ENCODE measurements around the gene KIF15.
"Not testable (repeated sequence)": the region's sequence is repeated elsewhere in the genome, so short reads cannot be mapped to it uniquely, and the experiment has no call there.

KIF15 gene, protein sequence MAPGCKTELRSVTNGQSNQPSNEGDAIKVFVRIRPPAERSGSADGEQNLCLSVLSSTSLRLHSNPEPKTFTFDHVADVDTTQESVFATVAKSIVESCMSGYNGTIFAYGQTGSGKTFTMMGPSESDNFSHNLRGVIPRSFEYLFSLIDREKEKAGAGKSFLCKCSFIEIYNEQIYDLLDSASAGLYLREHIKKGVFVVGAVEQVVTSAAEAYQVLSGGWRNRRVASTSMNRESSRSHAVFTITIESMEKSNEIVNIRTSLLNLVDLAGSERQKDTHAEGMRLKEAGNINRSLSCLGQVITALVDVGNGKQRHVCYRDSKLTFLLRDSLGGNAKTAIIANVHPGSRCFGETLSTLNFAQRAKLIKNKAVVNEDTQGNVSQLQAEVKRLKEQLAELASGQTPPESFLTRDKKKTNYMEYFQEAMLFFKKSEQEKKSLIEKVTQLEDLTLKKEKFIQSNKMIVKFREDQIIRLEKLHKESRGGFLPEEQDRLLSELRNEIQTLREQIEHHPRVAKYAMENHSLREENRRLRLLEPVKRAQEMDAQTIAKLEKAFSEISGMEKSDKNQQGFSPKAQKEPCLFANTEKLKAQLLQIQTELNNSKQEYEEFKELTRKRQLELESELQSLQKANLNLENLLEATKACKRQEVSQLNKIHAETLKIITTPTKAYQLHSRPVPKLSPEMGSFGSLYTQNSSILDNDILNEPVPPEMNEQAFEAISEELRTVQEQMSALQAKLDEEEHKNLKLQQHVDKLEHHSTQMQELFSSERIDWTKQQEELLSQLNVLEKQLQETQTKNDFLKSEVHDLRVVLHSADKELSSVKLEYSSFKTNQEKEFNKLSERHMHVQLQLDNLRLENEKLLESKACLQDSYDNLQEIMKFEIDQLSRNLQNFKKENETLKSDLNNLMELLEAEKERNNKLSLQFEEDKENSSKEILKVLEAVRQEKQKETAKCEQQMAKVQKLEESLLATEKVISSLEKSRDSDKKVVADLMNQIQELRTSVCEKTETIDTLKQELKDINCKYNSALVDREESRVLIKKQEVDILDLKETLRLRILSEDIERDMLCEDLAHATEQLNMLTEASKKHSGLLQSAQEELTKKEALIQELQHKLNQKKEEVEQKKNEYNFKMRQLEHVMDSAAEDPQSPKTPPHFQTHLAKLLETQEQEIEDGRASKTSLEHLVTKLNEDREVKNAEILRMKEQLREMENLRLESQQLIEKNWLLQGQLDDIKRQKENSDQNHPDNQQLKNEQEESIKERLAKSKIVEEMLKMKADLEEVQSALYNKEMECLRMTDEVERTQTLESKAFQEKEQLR (N-terminal part only)

DNA sequence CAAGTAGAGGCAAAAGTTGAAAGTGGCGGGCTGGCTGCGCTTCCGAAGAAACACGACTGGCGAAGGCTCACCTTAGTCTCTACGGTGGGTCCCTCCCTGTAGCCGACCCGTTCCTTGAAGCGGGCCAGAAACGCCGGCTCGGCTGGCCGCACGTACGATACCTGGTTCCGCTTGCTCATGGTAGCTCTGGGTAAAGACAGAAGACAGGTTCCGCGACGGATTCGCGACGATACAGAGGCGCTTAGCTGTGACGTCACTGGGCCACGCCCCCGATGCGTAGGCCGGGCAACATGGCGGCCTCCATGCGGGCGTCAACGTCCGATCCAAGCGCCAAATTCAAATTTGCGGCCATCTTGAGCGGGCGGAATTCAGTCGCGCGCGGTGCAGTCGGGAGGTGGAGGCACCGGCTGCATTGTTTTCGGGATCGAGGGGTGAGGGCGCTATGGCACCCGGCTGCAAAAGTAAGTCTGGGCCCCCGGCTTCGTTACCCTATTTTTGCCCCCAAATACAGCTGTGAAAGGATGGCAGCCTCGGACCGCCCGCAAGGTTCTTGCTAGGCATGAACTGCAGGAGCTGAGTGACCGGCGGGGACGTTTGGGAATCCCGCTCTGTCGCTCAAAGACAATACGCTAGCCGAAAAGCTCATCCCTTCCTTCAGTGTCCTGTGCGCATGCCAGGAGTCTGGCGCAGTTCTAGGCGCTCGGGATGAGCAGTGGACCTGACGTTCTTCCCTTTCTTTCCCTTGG is at the start of gene KIF15, which contains the start of gene KIAA1143:
KIF15 (plus strand) TSS at position 371 of the 746 bp plus-strand sequence; CDS start at position 443, 72 bp downstream.
KIAA1143 (minus strand) TSS at position 196 of the 746 bp plus-strand sequence; CDS start at position 179, 17 bp downstream.
- peak; percentile 76 for DNase-seq

- DNase-seq, result no peak
These were observed 49.0 kb upstream of the KIF15 start, which contains the start of gene ZNF502 for GRCh38 chr3:44712455-44713075. TSS of gene ZNF502 (plus strand) at chr3:44712660. CDS start at chr3:44720262, 7,602 bp downstream.

GRCh38 chr3:44721231-44722102 is 40.1 kb upstream of the KIF15 start:
- no peak for DNase-seq

DNA sequence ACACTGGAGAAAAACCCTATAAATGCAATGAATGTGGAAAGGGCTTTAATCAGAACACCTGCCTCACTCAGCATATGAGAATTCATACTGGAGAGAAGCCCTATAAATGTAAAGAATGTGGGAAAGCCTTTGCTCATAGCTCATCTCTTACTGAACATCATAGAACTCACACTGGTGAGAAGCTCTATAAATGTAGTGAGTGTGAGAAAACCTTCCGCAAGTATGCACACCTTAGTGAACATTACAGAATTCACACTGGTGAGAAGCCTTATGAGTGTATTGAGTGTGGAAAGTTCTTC is 39.5 kb upstream of the KIF15 start:
- DNase-seq, result no peak

- peak; percentile 39 for DNase-seq
These were observed 32.1 kb upstream of the KIF15 start, which contains the start of gene ZNF501 for GRCh38 chr3:44729384-44729910. TSS of gene ZNF501 (plus strand) at chr3:44729635. CDS start at chr3:44734422, 4,787 bp downstream.

DNA sequence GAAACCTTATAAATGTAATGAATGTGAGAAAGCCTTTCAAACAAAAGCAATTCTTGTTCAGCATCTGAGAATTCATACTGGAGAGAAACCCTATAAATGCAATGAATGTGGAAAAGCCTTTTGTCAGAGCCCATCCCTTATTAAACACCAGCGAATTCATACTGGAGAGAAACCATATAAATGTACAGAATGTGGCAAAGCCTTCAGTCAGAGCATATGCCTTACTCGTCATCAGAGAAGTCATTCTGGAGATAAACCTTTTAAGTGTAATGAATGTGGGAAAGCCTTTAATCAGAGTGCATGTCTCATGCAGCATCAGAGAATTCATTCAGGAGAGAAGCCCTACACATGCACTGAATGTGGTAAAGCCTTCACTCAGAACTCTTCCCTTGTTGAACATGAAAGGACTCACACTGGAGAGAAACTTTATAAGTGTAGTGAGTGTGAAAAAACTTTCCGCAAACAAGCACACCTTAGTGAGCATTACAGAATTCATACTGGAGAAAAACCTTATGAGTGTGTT is 26.9 kb upstream of the KIF15 start:
- no peak for DNase-seq

DNA sequence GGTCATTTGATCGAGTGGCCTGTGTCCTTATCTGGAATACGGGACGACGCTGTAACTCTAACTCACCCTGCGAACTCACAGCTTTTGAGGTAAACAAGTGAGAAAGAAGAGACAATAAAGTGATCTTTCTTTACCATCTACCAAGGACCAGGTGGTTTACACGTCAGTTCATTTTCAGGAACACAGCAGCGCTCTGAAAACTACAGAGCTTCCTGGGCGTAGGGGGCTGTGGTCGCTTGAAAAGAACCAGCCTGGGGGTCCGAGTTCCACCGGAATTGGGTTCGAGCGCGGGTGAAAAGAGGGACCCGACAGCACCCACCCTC is 532 bp upstream of the KIF15 start:
- no peak for DNase-seq

DNA sequence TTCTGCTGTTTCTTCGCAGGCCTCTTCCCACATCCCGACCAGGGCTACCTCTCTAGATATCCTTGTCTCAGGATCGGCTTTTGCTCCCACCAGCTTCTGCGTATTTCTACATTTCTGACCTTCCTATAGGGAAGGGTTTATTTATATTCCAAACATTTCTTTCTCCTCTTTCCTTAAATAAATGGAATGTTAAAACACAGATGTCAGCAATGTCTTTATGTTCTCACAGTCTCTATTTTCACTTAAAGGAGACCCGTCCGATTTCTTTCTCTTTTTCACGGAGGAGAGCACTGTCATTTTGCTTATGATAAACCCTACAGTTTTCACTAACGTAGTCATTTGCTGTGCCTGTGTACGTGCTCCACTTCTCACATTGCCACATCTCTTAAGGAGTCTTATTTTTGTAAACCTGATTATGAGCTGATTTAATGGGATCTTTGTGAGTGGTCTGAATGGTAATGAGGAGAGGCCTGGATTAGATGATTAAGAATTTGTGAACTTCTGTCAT is 630 bp downstream of the KIF15 start:
- no peak for DNase-seq

DNA sequence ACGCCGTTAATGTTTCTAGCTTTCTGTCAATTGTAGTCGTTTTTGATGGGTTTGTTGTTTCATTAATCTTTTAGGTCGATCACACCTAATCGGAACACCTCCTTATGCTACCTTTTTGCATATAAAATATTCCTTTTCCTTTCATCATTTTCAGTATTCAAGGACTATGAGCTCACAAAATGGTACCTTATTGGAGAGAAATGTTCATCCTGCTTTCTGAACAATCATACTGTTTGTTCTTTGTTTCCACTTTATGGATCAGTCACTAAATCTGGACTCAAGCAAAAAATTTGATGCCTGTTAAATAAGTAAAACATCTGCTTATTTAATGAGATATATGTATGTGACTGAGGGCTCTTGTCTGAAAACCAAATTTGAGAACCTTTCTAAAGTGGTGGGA is 1.1 kb downstream of the KIF15 start:
- no peak for DNase-seq

DNA sequence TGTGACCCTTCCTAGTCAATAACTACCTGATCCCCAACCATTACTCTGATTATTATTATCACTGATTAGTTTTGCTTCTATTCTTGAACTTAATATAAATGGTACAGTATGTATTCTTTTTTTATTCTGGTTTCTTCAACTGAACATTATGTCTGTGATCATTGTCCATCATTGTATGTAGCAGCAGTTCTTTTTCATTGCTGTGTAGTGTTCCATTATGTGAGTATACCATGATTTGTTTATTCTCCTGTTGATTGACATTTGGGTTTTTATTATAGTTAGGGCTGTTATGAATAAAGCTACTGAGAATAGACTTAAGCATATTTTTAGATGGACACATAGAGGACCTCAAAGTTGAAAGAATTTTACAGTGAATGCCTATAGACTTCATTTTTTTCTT is 2.7 kb downstream of the KIF15 start:
- DNase-seq, result no peak

GRCh38 chr3:44771424-44772098 is 10.0 kb downstream of the KIF15 start:
- DNase-seq, result no peak

DNA sequence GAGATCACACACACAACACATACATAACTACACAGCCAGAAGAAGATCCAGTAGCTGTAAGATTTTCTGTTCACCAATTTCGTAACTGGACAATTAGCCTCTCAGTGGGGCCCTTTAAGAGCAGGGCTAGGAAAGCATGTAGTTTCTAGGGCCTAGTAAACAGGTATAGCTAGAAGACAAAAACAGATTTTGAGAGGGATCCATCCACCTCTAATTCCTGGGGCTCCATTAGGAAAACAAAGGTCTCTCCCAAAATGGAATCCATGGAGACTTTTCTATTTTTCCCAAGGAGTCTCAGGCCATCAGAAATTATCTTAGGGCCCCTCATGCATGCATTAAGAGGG is 10.5 kb downstream of the KIF15 start:
- no peak for DNase-seq

DNA sequence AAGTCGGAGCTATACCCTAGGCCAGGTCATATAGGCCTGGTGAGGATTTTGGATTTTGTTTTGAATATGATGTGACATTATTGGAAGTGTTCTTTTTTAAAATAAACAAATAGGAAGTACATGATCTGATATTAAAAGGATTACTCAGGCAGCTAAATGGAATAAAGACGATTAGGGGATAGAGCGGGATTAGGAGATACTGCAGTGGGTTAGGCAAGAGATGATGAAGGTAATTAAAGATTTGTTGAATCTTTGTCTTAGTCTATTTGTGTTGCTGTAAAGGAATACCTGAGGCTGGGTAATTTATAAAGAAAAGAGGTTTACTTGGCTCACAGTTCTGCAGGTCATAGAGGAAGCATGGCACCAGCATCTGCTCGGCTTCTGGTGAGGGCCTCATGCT is 21.3 kb downstream of the KIF15 start:
- DNase-seq, result no peak

- DNase-seq, result no peak
These were observed 33.6 kb downstream of the KIF15 start for GRCh38 chr3:44795197-44795596.

DNA sequence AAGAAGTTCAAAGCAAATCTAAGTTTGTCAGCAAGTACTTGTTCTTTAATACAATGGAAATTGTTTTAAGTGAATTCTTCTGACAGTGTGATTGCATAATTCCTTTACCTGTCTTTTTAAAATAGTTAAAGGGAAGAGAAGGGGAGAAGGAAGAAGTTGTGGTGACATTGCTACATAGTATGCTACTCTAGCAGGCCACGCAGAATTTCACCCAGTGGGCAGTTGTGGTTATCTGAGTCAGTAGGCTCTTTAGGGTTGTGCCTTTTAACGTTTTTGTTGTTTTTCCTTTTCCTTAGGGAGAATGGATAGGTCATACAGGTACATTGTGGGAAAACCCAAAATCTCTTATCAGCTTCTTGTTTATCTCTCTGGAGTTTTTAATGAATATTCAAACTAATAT is 40.4 kb downstream of the KIF15 start:
- no peak for DNase-seq

DNA sequence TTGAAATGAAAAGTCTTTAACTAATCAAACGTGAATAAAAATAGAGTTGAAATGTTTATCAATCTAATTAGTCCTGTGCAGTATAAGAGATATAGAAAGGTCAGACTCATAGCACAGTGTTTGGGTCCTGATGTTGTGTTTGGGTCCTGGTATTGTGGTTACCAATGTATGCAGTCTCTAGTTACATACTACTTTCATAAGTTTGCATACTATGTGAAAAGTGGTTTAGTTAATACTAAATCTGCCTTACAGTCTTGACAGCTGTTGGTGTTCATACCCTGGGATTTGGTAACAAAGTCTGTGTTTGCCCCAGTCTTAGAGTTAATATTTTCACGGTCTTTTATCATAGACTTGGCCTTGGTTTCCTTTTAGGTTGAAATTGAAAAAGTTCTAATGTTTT is 41.7 kb downstream of the KIF15 start:
- no peak for DNase-seq

- no peak for DNase-seq
These were observed 44.4 kb downstream of the KIF15 start for GRCh38 chr3:44805960-44806359.

GRCh38 chr3:44814751-44815150 is 53.2 kb downstream of the KIF15 start:
- DNase-seq, result no peak

DNA sequence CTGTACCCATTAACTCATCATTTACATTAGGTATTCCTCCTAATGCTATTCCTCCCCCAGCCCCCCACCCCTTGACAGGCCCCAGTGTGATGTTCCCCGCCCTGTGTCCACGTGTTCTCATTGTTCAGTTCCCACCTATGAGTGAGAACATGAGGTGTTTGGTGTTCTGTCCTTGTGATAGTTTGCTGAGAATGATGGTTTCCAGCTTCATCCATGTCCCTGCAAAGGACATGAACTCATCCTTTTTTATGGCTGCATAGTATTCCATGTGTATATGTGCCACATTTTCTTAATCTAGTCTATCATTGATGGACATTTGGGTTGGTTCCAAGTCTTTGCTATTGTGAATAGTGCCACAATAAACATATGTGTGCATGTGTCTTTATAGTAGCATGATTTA is 54.7 kb downstream of the KIF15 start:
- not testable (repeated sequence) for DNase-seq

All from NCI-H2107 (cell line).